Hematopoietic multipotent progenitor cell treated with erythropoietin and hydrocortisone succinate and interleukin-3 and kit ligand, for 17 days (in vitro differentiated cells): Measurements from ENCODE around the gene EDAR.

Experiments used
- DNase-seq: peaks from one replicate; pipeline ENCODE4 v3.0.0-alpha.2; 2015; ENCODE audit warnings: low spot score

EDAR gene

DNA sequence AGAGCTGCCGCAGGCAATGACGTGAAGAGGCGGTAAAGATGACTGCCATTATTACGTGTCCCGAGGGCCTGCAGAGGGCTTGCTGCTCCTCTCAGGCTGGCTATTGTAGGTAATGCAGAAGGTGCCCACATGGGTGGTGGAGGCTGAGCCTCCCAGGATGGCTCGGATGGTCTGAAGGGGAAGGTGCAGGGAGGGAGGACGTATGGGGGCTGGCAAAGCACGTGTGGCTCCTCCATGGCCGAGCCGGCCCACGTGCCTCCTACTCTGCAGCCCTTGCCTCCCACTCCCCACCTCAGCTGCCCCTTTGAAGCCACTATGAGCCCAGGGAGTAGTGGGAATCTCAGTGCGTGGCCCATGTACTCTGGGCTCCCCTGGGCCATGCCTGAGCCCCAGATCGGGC lies 48.9 kb downstream of the EDAR start:
- DNase-seq: no peak

DNA sequence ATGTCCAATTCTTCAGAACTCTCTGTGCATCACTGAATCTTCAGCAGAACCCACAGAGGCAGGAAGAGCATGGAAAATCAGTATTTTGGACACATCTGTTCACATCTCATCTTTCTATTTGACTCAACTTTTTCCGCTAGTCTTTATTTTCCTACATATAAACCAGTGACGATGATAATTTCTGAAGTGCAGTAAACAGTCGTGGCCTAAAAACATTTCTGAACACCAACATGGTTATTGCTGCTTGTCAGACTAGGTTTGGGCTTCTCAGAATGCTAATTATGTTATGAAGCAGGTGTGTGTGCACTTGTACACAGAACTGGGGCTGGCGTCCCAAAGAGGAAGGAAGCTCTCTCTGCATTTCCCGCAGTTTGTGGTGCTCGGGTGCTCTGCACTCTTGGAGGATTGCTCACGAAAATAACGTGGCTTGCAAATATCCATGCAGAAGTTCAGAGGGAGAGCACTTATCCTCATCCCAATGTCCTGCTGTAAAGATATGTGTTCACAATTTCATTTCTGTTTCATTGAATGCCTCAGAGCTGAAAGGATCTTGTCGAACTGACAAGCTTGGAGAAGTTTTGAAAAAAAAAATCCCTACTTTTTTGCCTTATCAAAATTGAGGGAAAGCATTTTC lies 50.8 kb downstream of the EDAR start:
- DNase-seq: no peak

DNA sequence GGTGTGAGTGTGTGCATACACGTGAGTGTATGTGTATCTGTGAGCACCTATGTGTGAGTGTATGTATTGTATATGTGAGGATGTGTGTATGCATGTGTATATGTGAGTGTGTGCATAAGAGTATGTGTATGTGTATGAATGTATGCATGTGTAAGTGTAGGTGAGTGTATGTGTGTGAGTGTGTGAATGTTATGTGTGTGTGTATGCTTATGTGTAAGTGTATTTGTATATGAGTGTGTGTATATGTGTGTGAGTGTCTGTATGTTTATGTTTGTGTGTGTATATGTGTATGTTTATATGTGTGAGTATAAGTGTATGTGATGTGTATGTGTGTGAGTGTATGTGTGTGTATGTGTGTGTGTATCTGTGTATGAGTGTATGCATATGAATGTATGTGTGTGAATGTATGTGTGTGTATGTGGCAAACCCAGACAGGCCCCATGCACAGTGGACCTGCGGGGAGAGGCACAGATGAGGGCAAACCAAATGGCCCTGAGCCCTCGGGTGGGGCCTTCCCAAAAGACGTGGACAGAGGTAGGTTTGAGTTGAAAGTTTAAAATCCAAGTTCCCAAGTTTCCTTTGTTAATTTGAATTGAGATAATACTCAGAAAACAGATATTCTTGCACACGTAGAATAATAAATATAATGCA lies 51.5 kb downstream of the EDAR start:
- no peak for DNase-seq

DNA sequence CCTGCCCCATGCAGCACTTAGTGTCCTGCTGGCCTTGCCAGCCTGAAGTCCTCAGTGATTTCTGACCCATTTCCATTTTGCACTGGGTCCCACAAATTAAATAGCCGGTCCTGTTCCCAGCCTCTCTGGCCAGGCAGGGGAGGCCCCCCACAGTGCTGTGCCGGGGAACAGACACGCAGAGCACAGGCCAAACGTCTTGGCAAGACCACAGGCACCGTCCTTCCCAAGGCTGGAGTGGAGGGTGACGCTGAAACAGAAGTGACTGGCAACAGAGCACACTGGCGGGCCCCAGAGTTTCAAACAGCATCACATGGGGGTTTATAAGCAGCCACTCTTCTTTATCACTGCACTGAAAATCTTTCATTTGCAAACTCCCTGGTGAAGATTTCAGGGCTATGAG lies 52.2 kb downstream of the EDAR start:
- no peak for DNase-seq

DNA sequence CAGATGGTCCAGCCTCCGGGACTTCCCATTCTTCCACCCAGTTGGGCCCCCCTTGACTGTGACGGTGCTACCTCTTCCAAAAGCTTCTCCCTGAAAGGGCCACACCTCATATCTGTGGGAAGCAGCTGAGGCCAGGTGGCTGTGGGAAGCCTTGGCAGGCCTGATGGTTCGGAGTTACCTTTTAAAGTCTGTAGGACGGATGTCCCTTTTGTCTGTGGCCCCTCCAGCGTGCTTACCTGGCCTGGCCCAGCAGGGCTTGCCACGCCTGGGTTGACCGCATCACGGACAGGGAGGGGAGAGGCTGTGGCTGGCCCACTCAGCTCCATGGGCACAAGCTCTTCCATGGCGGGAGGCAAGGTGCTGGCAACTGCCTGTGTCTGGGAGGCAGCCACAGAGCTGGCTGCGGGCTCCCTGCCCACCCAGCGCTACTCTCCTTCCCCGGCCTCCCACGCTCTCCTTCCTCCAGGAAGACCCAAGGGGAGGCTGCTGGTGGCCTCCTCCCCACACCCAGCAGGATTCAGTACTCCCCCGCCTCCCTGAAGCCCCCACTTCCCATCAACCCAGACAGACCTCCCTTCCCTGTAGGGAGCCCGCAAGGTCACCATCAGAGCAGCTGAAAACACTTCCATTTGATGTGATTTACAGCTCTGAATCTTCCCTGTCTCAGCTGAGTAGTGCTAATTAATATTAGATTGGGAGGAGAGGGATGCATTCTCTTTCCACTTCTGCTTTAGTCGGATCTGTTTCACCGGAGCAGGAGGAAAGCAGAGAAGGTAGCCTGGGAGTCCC lies 52.8 kb downstream of the EDAR start:
- no peak for DNase-seq

DNA sequence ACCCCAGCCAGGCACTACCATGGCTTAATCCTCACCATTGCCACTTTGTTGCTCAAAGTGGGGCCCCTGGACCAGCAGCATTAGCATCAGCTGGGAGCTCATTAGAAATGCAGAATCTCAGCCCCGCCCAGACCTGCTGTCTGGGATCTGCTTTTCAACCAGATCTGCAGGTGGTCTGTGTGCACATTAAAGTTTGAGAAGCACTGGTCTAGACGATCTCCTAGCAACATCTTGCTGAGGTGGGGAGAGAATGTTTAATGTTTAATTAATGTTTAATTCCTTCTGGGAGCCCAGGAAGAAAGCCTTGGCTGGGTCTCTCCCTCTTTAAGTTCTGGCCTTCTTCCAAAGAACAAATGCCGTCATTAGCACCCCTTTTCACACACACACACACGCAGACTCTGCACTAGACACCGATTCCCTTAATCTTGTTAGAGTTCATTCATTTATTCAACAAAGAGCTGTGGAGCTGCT lies 53.7 kb downstream of the EDAR start:
- DNase-seq: no peak

DNA sequence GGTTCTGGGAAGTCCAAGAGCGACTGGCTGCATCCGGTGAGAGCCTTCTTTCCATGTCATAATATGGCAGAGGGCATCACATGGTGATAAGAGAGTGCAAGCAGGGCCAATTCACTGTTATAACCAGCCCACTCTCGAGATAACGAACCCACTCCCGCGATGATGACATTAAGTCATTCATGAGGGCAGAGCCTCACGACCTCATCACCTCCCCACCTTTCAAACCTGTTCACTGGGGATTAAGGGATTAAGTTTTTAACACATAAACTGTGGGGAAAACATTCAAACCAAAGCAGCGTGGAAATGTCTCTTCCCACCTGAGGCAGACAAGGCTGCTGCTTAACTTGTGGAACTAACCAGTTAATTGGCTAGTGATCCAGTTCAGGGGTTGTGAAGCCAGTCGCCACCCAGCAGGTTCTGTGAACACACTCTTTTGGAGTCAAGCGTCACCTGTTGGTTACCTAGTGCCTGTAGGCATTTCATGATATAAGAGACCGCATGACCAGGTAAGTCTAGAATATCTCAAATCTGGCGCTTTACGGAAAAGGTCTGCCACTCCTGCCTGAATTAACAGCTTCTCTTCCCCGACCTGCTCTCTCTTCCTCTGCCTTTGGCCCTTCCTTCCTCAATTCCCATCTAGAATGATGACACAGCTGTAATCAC lies 54.3 kb downstream of the EDAR start:
- no peak for DNase-seq

DNA sequence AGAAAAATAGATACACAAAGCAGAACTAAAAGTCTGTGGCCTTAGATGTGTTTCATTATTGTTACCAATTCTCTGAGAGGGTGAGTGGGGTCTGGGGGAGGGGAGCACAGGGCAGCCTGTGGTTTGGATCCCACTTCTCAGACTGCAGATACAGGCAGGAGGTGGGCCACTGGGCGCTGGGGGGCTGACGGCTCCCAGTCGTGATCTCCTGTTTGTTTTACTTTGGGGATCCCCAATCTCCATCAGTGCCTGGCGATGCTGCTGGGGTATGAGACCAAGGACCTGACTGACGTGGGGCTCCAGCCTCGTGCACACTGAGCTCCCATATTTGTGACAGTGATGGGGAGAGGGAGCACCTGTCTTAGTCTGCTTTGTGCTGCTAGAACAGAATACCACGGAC lies 54.9 kb downstream of the EDAR start:
- no peak for DNase-seq

DNA sequence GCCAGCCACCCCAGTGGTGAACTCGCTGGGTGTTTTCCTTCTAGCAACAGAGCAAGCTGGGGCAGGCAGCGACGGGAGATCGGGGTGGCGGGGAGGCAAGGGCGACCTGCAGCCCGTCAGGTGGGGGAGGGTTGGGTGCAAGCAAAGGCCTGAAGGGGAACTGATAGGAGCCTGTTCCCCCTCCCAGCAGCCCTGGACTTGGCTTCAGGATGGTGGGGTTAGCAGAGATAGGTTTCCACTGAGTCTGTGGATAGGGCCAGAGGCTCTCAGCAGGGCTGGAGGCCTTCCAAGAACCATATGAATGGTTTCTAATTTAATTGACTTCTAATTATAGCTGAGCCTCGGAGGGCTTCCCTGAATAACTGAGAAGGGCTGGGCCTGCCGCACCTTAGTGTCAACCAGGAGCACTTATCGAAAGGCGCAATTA lies 55.3 kb downstream of the EDAR start:
- DNase-seq: no peak

DNA sequence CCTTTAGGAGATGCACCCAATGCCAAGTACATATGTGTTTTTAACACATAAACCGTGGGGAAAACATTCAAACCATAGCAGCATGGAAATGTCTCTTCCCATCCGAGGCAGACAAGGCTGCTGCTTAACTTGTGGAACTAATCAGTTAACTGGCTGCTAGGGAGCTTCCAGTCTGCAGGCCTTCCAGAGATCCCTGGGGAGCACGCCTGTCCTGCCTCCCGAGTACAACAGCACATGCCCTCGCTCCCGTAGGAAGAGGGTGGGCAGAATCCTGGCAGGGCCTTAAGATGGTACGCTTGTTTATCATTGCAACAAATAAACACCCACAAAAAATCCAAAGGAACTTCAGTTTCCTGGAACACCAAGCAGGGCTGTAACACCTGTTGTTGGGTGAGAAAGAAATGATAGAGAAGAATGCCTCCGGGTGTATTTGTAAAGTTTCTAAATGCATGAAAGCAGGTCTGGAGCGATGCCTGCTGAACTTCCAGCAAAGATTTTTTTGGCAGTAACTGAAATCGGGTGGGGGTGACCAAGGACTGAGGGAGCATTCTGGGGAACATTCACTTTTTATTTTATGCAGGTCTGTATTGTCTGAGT lies 56.2 kb downstream of the EDAR start:
- DNase-seq: no peak

DNA sequence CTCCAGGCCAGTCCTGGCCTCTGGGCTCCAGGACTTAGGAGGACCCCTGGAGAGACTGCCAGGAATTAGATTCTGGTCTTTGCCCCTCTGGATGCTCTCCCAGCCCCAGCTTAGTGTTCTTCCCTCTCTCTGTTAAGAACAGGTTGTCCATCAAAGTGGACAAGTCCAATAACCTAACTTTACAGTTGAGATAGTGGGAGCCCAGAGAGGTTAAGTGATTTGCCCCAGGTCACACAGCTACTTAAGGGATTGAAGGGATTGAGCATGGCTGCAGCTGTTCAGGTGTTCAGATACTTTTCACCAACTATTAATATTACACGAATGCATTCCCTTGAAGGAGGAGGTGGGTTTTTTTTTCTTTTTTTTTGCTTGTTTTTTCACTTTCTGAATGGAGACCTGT lies 57.6 kb downstream of the EDAR start:
- DNase-seq: no peak

DNA sequence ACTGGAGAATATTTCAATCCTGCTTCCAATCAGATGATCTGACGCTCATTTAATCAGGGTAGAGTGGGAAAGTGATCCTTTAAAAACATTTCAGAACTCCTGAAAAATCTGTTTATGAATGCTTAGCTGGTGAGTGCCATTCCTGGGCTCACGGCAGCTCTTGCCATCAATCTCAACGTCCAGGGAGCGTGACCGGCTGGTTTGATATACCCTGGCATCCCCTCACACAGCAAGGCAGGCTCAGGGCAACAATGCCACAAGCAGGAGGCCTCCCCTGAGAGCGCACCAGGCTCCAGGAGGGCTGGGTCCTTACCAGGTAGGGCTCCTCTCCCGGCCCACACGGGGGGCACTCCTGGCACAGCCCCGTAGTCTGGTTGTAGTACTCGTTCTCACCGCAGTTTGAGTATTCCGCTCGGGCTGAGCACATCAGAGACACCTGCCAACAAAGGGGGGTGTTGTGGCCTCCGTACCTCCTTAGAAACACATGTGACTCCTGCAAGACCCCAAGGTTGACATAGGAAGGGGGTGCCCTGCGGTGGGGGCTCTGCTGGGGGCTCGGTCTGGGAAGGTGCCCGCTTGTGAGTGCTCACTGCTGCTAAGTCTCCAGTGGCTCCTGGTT lies 59.1 kb downstream of the EDAR start:
- no peak for DNase-seq

DNA sequence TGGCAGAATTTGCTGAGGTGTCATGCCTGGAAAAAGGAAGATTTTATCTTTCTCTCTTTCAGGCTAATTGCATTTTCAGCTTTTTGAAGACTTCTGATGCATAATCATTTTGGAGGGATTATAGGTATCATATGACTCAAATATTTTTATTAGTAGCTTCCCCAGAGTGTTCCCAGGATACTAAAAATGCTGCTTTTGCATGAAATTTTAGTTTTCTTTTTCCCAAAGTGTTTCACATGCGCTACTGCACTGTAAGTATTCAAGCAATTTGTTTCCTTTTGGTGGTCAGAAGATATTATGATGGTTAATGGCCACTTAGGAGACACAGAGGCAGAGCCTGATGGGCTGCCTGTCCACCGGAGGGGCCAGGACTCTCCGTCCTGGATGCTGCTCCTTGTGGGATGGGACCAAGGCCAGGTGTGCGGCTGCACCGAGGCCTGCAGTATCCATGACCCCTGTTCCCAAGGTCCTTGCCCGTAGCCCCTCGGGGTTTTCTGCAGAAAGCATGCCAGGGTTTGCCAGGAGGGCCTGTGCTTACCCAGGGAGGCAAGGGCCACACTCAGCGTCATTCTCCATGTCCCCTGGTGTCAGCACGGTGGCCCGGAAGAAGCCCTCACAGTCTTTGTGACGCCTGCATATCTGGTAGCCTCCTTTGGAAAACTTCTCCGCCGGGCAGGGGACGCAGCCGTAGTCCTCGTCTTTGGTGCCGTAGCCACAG lies 60.2 kb downstream of the EDAR start:
- no peak for DNase-seq

DNA sequence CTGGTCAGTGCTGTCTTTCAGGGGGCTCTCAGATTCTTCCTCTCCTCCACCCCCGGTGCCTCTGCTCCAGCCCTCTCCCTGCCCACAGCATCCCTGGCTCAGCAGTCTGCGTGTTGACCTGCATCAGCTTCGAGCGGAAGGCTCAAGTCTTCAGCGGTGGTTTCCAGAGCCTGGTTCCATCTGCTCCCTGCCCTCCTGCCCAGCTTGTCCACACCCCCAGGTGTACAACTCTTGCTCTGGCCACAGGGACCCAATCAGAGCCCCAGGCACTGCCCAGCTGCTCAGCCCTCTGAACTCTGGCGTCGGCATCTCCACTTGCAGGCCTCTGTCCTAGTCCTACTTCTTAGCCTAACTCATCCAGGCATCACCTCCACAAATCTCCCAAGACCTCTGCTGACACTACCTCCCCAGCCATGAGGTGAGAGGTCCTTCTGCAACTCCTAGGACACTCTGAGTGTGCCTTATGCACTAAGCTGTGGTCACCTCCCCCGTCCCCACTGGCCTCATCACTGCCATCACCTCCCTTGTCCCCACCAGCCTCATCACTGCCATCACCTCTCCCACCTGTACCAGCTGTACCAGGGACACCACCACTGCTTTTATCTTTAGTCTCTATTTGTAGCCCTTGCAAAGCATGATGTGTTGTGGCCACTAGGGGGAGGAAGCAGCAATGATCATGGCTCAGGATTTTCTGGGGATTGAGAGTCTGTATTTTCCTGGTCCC lies 60.9 kb downstream of the EDAR start:
- no peak for DNase-seq

DNA sequence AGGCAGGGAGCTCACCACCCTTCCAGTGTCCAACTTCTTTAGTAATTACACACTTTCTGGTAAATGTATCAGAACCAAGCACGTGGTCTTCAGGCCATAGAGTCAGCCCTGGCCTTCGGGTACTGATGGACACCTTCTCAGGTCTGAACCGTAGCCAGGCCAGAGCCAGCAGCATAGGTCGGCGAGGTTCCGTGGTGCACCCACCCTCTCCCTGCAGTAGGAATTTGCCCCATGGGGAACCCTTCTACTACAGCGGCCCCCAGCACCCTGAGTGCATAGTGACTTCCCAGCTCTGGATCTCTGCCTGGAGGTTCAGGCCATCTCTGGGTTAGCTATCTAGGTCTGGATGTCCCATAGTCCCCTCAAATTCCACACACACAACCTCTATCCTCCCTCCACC lies 61.6 kb downstream of the EDAR start:
- no peak for DNase-seq

DNA sequence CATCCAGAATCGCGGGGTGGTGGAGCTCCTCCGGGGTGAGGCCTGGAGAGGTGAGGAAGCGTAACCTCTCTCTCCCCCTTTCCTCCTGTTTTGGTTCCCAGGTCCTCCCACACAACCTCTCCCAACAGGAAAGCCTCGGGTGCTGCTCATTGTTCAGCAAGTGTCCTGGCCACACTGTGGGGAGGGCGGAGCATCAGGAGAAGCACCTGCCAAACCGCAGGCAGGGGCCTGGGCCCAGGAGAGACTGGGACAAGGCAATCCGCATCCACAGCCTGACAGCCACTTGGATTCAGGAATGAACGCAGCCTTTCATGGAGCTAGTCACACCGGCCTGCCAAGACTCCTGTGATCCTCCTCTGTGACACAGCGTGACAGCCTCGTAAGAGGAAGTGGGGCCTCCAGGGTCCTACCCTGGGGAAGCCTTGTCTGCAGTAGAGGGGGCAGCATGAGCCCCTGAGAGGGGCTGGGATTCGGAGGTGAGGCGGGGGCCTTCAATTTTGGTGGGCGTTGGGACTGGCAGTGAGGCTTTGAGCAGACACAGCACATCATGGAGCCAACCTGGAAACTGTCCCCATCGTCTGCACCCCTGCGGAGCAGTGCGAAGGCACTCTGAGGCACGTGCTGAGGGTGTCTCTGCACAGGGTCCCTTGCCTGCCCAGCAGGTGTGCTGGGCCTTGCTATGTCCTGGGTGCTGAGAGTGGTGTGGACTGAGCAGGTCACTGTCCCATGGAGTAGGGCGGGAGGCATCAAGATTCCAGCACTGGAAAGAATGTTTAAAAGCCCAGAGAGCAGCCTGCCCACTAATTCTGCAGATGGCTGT lies 62.2 kb downstream of the EDAR start:
- no peak for DNase-seq

DNA sequence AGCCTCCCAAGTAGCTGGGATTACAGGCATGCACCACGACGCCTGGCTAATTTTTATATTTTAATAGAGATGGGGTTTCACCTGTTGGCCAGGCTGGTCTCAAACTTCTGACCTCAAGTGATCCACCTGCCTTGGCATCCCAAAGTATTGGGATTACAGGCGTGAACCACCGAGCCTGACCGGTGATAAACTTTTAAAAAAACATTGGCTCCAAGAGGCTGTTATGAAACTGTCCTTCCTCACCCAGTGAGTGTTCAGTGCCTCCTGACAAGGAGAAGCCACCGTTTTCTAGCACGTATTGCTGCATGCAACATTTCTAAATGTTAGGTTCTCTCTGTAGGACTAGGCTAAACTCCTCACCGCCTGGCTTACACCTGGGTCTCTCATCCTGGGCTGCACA lies 63.3 kb downstream of the EDAR start:
- DNase-seq: no peak

DNA sequence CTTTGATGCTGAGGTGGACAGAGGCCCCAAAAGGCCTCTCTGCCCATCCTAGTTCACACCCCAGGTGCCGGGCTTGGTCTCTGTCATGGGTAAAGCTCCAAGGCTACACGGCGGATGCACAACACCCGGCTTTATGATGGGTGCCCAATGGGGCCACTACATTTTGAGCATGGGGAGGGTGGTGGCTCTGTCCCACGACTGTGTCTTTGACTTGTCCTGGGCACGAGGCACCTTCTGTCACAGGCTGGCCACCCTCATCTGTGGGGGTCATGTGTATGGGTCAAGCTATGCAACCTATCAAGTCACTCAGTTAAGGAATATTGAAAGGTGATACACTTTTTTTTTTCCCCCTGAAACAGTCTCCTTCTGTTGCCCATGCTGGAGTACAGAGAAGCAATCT lies 63.7 kb downstream of the EDAR start:
- no peak for DNase-seq

DNA sequence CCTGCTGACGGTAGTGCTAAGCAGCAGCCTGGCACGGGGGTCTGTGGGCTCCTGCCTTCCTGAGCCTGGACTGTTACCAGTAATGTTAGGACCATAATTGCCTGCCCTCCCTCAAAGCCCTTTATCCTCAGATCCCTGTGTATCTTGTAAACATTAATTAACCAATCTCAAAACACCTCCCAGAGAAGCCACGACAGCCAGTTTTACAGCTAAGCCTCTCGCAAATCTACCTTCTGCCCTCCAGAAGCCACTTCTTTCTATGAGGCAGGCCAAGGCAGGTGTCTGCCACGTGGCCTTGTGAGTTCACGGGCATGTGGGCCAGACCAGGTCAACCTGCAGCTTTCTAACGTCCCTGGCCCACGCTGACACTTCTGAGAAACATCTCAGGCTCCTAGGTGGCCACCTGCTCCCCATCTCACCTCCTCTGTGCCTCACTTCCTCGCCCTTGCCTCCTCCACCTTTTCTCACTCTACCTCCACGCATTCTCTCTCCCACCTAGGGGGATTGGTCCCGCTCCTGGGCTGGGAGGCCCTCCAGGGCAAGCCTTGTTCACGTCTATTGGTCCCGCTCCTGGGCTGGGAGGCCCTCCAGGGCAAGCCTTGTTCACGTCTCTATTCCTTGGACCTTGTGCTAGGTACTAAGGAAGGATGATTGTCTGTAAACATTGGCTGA lies 64.3 kb downstream of the EDAR start:
- DNase-seq: no peak
